ENCODE measurements around the gene ZNF524.
"Not testable (repeated sequence)": the region's sequence is repeated elsewhere in the genome, so short reads cannot be mapped to it uniquely, and the experiment has no call there.

The ZNF524 gene

GRCh38 chr19:55581145-55581822 lies 18.8 kb upstream of the ZNF524 start:
- no peak for DNase-seq (ENCODE audit: extremely low read depth in 1 of 2, low read depth in 1 of 2)

DNA sequence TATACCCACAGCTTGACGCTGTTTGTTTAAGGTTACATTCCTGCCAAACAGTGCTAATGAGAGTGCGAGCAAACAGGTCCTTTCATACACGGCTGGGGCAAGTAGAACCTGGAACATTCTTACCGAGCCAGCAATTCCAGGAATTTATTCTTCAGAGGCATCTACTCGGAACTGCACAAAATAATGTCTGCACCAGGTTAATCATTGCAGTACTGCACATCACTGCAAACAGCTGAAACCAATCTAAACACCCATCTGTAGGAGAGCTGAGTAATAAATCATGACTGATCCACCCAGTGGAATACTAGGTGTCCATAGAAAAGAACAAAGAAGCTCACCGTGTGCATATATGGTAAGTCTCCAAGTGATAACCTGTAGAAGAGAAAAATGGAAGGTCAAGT lies 18.3 kb upstream of the ZNF524 start:
- no peak for DNase-seq (ENCODE audit: extremely low read depth in 1 of 2, low read depth in 1 of 2)

DNA sequence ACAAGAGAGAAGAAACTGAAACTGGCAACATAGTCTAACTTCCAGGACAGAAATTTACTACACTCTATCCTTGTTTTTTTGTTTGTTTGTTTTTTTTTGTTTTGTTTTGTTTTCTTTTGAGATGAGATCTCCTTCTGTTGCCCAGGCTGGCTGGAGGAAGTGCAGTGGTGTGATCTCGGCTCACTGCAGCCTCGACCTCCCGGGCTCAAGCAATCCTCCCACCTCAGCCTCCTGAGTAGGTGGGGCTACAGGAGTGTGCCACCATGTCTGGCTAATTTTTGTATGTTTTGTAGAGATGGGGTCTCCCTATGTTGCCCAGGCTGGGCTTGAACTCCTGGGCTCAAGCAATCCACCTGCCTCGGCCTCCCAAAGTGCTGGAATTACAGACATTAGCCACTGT lies 17.8 kb upstream of the ZNF524 start:
- not testable (repeated sequence) for DNase-seq (ENCODE audit: extremely low read depth in 1 of 2, low read depth in 1 of 2)

- DNase-seq (ENCODE audit: extremely low read depth in 1 of 2, low read depth in 1 of 2): not testable (repeated sequence)
Measured at GRCh38 chr19:55583897-55584296, 16.2 kb upstream of the ZNF524 start.

DNA sequence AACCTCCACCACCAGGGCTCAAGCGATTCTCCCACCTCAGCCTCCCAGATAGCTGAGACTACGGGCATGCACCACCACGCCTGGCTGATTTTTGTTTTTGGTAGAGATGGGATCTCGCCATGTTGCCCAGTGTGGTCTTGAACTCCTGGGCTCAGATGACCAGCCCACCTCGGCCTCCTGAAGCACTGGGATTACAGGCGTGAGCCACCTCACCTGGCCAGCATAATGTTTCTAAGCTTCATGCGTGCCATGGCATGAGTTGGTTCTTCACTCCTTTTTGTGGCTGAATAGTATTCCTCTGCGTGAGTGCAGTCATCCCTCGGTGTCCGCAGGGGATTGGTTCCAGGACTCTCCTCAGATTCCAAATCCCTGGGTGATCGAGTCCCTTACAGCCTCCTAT lies 15.2 kb upstream of the ZNF524 start:
- DNase-seq (ENCODE audit: extremely low read depth in 1 of 2, low read depth in 1 of 2): no peak

DNA sequence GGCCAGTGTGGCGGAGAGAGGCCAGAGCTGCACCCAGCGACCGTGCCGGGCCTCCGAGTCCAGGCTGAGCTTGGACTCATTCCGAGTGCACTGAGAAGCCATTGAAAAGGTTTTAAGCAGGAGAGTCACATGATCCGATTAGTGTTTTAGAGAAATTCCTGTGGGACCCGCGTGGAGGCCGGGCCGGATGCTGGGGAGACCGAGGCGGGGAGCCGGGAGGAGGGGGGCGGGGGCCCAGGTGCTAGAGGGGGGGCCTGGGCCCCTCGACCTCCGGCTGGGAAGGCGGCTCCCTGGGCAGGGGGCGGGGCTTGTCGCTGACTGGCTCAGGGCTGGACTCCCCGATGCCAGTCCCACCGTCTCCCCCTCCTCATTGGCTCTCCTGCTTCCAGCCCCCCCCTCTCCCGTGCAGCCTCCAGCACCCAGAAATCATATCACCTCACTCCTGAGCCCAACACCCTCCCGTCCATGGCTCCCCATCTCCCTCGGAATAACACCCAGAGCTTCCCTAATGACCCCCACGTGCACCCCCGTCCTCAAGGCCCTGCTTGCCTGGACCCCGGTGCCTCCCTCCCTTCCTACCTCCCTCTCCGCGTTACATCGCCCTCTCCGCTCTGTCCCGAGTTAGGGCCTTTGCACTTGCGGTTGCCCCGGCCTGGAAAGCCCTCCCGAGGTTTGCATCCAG lies 14.3 kb upstream of the ZNF524 start:
- no peak for DNase-seq (ENCODE audit: extremely low read depth in 1 of 2, low read depth in 1 of 2)

GRCh38 chr19:55586976-55587668 lies 13.0 kb upstream of the ZNF524 start:
- peak; percentile 76 to 83 for DNase-seq (ENCODE audit: extremely low read depth in 1 of 2, low read depth in 1 of 2)

DNA sequence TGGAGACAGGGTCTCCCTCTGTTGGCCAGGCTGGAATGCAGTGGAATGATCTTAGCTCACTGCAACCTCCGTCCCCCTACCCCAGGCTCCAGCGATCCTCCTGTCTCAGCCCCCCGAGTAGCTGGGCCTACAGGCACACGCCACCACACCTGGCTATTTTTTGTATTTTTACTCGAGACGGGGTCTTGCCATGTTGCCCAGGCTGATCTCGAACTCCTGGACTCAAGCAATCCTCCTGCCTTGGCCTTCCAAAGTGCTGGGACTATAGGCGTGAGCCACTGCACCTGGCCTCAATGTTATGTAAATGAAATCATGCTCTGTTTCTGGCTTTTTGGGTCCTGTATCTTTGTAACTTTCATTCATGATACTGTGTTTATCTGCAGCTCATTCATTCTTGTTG lies 11.3 kb upstream of the ZNF524 start:
- no peak for DNase-seq (ENCODE audit: extremely low read depth in 1 of 2, low read depth in 1 of 2)

GRCh38 chr19:55590109-55590508 lies 10.0 kb upstream of the ZNF524 start:
- no peak for DNase-seq (ENCODE audit: extremely low read depth in 1 of 2, low read depth in 1 of 2)

- DNase-seq (ENCODE audit: extremely low read depth in 1 of 2, low read depth in 1 of 2): no peak
Measured at GRCh38 chr19:55590617-55591016, 9.5 kb upstream of the ZNF524 start.

GRCh38 chr19:55591555-55591954 lies 8.5 kb upstream of the ZNF524 start:
- DNase-seq (ENCODE audit: extremely low read depth in 1 of 2, low read depth in 1 of 2): no peak

DNA sequence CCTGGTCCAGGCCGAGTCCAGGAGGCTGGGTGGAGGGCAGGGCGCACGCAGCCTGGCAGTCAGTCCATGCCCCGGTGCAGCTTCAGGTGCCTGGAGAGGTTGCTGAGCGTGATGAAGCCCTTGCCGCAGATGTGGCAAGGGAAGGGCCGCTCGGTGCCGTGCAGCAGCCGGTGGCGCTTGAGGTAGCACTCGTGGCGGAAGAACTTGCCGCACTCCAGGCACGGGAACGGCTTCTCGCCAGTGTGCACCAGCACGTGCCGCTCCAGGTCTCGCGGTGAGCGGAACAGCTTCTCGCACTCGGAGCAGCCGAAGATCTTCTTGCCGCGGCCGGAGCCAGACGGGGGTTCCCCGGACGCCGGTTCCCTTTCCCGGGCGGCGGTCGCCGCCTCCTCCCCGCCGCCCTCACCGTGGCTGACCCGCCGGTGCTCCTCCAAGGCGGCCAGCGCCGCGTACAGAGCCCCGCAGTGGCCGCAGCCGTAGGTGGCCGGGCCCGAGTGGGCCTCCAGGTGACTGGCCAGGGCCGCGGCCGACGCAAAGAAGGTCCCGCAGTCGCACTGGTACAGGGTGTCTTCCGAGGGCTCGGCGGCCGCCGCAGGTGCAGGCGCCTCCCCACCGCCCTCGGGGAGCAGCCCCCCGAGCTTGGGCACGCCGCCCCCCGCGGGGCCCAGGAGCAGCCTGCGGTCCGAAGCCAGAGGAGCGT lies 7.5 kb upstream of the ZNF524 start:
- no peak for DNase-seq (ENCODE audit: extremely low read depth in 1 of 2, low read depth in 1 of 2)

- DNase-seq (ENCODE audit: extremely low read depth in 1 of 2, low read depth in 1 of 2): no peak
Measured at GRCh38 chr19:55593096-55593772, 6.9 kb upstream of the ZNF524 start.

- DNase-seq (ENCODE audit: extremely low read depth in 1 of 2, low read depth in 1 of 2): no peak
Measured at GRCh38 chr19:55594996-55595545, 5.0 kb upstream of the ZNF524 start.

DNA sequence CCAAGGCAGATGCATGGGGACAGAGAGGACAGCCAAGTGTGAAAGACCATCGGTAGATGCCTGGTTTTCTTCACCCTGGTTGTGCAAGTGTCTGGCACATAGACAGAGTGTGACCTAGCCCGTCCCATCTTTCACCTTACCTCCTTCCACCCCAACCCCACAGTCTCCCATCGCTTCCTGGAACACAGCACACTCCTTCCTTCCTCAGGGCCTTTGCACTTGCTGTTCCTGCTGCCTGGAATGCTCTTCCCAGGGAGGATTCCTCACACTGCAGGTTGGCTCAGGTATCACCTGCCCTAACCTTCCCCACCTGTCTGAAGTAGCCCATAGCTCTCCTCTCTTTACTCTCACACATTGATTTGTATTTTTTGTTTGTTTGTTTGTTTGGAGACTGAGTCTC lies 3.8 kb upstream of the ZNF524 start:
- DNase-seq (ENCODE audit: extremely low read depth in 1 of 2, low read depth in 1 of 2): no peak

GRCh38 chr19:55597501-55597921 lies 2.6 kb upstream of the ZNF524 start:
- no peak for DNase-seq (ENCODE audit: extremely low read depth in 1 of 2, low read depth in 1 of 2)

DNA sequence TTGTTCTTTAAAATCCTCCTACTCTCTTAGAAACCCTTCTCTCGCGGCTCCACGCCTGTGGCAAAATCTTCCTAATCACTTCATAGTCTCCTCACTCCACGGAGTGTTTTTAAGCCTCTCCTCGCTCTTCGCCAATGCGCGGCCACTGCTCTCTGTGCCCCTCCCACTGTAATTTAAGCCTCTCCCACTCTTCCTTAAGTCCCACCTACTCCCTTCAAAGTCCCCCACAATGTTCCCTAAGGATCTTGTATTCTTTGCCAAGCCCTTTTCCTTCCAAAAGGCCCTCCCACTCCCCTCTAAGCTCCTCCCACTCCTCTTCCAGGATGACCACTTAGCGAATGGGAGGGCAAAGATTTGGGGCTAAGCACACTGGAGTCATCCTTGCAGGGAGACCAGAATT lies 2.1 kb upstream of the ZNF524 start:
- no peak for DNase-seq (ENCODE audit: extremely low read depth in 1 of 2, low read depth in 1 of 2)

DNA sequence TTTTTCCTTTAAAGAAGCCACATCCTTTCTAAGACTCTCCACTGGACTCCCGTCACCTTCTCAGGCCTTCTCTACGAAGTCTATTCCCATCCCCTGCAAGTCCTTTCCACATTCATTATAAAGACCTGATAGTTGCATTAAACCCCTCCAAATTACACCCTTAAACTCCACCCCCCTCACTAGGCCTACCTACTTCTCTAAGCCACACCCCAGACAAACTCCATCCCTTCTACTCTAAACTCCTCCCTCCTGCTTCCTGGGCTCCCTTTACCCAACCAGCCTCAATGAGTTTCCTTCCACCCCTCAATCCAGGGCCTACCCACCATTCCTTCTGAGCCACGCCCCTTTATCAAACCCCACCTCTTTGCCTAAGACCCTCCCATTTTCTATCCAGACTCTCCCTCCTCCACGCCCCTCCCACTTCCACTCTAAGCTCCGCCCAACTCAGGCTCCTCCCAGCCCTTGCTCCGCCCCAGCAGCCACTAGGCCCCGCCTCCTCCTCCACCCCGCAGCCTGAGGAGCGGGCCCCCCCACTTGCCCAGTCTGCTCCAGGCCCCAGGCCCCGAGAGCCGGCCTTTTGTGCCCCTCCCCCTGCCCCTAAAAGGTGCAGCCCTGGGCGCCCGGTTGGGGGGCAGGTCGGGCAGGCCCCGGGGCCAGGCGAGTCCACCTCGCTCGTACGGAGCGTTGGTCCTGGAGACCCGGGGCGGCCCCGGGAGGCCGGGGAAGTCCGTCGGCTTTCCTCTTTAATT lies 1.2 kb upstream of the ZNF524 start:
- peak; percentile 83 to 84 for DNase-seq (ENCODE audit: extremely low read depth in 1 of 2, low read depth in 1 of 2)

DNA sequence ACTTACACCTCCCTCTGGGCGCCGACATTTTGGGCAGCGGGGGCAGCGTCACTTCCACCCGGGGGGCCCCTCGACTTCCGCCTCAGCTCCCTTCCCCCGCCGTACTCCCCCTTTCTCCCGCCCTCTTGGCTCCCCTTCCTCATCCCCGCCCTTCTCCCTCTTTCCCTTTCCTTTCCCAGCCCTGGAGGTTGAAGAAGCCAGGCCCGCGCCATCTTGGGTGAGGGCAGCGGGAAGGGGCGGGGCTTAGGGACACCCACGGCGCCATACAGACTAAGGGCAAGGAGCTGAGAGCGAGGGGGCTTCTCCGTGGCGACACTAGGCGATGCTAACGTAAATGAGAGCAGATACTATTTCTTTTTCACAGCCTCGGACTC lies 633 bp upstream of the ZNF524 start, which contains the start of gene FIZ1:
FIZ1 (minus strand) TSS at position 50 of the 374 bp plus-strand sequence. CDS start 1,652 bp downstream, outside the sequence.
- peak; percentile 90 for DNase-seq (ENCODE audit: extremely low read depth in 1 of 2, low read depth in 1 of 2)

- no peak for DNase-seq (ENCODE audit: extremely low read depth in 1 of 2, low read depth in 1 of 2)
Measured at GRCh38 chr19:55600662-55601028, 557 bp downstream of the ZNF524 start.
